IMR-90 (cell line): ENCODE measurements around the gene PIAS3. TPM values are rescaled to one million over a fixed set of nuclear protein-coding genes. Genes with fewer than 3 reads are reported as not detected.

Experiments used
- ATAC-seq: fragments of 200-7000 bp; cut with Tn5 transposase; 2 replicates; pipeline ENCODE4 v1.9.1; 2020; ENCODE audit warnings: low read depth, mild to moderate bottlenecking, moderate library complexity
- BruUV-seq: library from RNA; stranded (reverse); fragments of 400-500 nt; replicated peaks from 2 replicates; lab custom pipeline; 2021; lab: Mats Ljungman, UMichigan
- CTCF ChIA-PET: fragments of 300-600 bp; formaldehyde crosslinking; extraction: SDS; loops from one replicate; lab custom pipeline; 2021; ENCODE audit warnings: antibody characterized with exemption; lab: Yijun Ruan, JAX
- POLR2A ChIA-PET: fragments of 300-600 bp; sonication (Branson Sonifier 250); formaldehyde crosslinking; loops from one replicate; lab custom pipeline; 2022; ENCODE audit warnings: antibody characterized with exemption; ENCODE audit not compliant: unreplicated experiment; lab: Charles Lee
- DNase-seq: peaks from one replicate; pipeline ENCODE4 v3.0.0; 2013
- H2AFZ ChIP-seq: replicated peaks from 2 replicates; pipeline ENCODE3; 2013; ENCODE audit warnings: low read length, mild to moderate bottlenecking; ENCODE audit not compliant: poor library complexity
- H2AK5ac ChIP-seq: 2 replicates; pipeline ENCODE4 v1.6.1; 2013; ENCODE audit warnings: low read depth, low read length, inconsistent platforms
- H2AK9ac ChIP-seq: replicated peaks from 2 replicates; pipeline ENCODE3; 2013; ENCODE audit warnings: mild to moderate bottlenecking, low read depth, low read length, moderate library complexity; ENCODE audit not compliant: poor library complexity
- H2BK120ac ChIP-seq: 2 replicates; pipeline ENCODE4 v1.6.1; 2013; ENCODE audit warnings: low read depth, low read length, inconsistent platforms
- H2BK15ac ChIP-seq: 3 replicates; pipeline ENCODE4 v1.6.1; 2013; ENCODE audit warnings: low read depth, low read length, inconsistent platforms
- H2BK20ac ChIP-seq: 2 replicates; pipeline ENCODE4 v1.6.1; 2013; ENCODE audit warnings: low read depth, mild to moderate bottlenecking, inconsistent platforms, low read length, moderate library complexity
- H2BK5ac ChIP-seq: 2 replicates; pipeline ENCODE4 v1.6.1; 2013; ENCODE audit warnings: mild to moderate bottlenecking, low read depth, low read length, inconsistent platforms; ENCODE audit not compliant: poor library complexity, severe bottlenecking
- H3K14ac ChIP-seq: replicated peaks from 2 replicates; pipeline ENCODE4 v1.6.1; 2013; ENCODE audit warnings: low read depth, low read length, inconsistent platforms
- H3K18ac ChIP-seq: 2 replicates; pipeline ENCODE4 v1.6.1; 2013; ENCODE audit warnings: low read depth, low read length, control low read depth
- H3K23ac ChIP-seq: 2 replicates; pipeline ENCODE4 v1.6.1; 2013; ENCODE audit warnings: low read depth, low read length, inconsistent platforms
- H3K27ac ChIP-seq: 2 replicates; pipeline ENCODE4 v1.5.1; 2013; ENCODE audit warnings: mild to moderate bottlenecking, control low read depth, low read length; ENCODE audit not compliant: insufficient read depth
- H3K27me3 ChIP-seq: 2 replicates; pipeline ENCODE4 v1.6.1; 2013; ENCODE audit warnings: low read length; ENCODE audit not compliant: control insufficient read depth, insufficient read depth
- H3K36me3 ChIP-seq: 2 replicates; pipeline ENCODE4 v1.6.1; 2013; ENCODE audit warnings: low read length, mixed read lengths; ENCODE audit not compliant: control insufficient read depth, insufficient read depth
- H3K4ac ChIP-seq: 2 replicates; pipeline ENCODE4 v1.6.1; 2013; ENCODE audit warnings: low read depth, low read length, inconsistent platforms
- H3K4me1 ChIP-seq: 2 replicates; pipeline ENCODE4 v1.6.1; 2013; ENCODE audit warnings: low read length, mixed read lengths; ENCODE audit not compliant: control insufficient read depth, insufficient read depth
- H3K4me2 ChIP-seq: 2 replicates; pipeline ENCODE4 v1.6.1; 2013; ENCODE audit warnings: low read depth, mild to moderate bottlenecking, control low read depth, low read length, moderate library complexity
- H3K4me3 ChIP-seq: 2 replicates; pipeline ENCODE4 v1.5.1; 2013; ENCODE audit warnings: low read depth, mild to moderate bottlenecking, control low read depth, low read length, moderate library complexity; ENCODE audit not compliant: insufficient read depth
- H3K56ac ChIP-seq: 2 replicates; pipeline ENCODE4 v1.6.1; 2013; ENCODE audit warnings: low read length, inconsistent platforms; ENCODE audit not compliant: insufficient read depth; ENCODE audit errors: extremely low read depth
- H3K79me1 ChIP-seq, 2 experiments: 2 replicates each; pipeline ENCODE4 v1.6.1; 2013; ENCODE audit warnings: low read length in 2 of 2, inconsistent platforms in 1 of 2, low read depth in 1 of 2
- H3K9ac ChIP-seq: 2 replicates; pipeline ENCODE4 v1.6.1; 2013; ENCODE audit warnings: low read depth, low read length, control low read depth
- H3K9me1 ChIP-seq: 2 replicates; pipeline ENCODE4 v1.6.1; 2013; ENCODE audit warnings: low read length, inconsistent platforms; ENCODE audit not compliant: insufficient read depth
- H3K9me3 ChIP-seq: 2 replicates; pipeline ENCODE4 v1.6.1; 2013; ENCODE audit warnings: low read length; ENCODE audit not compliant: control insufficient read depth, insufficient read depth
- H4K20me1 ChIP-seq: 2 replicates; pipeline ENCODE4 v1.6.1; 2013; ENCODE audit warnings: low read length, inconsistent platforms; ENCODE audit not compliant: insufficient read depth
- H4K5ac ChIP-seq: 2 replicates; pipeline ENCODE4 v1.6.1; 2013; ENCODE audit warnings: mild to moderate bottlenecking, low read depth, low read length, control low read depth
- H4K8ac ChIP-seq, 2 experiments: 2 replicates each; pipeline ENCODE4 v1.6.1; 2013; ENCODE audit warnings: low read depth in 2 of 2, low read length in 2 of 2, control low read depth in 1 of 2, inconsistent platforms in 1 of 2
- H4K91ac ChIP-seq: 2 replicates; pipeline ENCODE4 v1.6.1; 2013; ENCODE audit warnings: low read depth, low read length, inconsistent platforms; ENCODE audit not compliant: insufficient read depth
- BHLHE40 ChIP-seq: fragments of 150-350 bp; IDR thresholded peaks from 2 replicates; pipeline ENCODE4 v1.6.1; 2016; ENCODE audit warnings: mild to moderate bottlenecking, low read depth, low read length
- CHD1 ChIP-seq: IDR thresholded peaks from 2 replicates; pipeline ENCODE4 v1.6.1; 2012; ENCODE audit warnings: low read depth, low read length, improper control_type of control experiment
- NFE2L2 ChIP-seq: fragments of 150-350 bp; IDR thresholded peaks from 2 replicates; pipeline ENCODE4 v1.6.1; 2016; ENCODE audit warnings: low read depth, mild to moderate bottlenecking, low read length
- POLR2A ChIP-seq: IDR thresholded peaks from 2 replicates; pipeline ENCODE4 v1.6.1; 2012; ENCODE audit warnings: mild to moderate bottlenecking, low read depth, low read length
- RAD21 ChIP-seq: IDR thresholded peaks from 2 replicates; pipeline ENCODE4 v1.6.1; 2012; ENCODE audit warnings: low read length, improper control_type of control experiment
- dilution Hi-C: fragments of 300-500 bp; cut with HindIII; formaldehyde crosslinking; loops from one replicate; pipeline ENCODE4 v1.14.3; 2018; ENCODE audit warnings: low sequenced_read_pairs; ENCODE audit not compliant: unreplicated experiment
- in situ Hi-C: fragments of 300-500 bp; cut with MboI; formaldehyde crosslinking; loops from 3 replicates; pipeline ENCODE4 v1.14.3; 2019; ENCODE audit warnings: low sequenced_read_pairs, inconsistent platforms, mixed read lengths
- intact Hi-C: fragments of 100-400 bp; cut with micrococcal nuclease; formaldehyde crosslinking; loops from 2 replicates; pipeline ENCODE4 v1.10.0; 2022
- polyA plus RNA-seq, 3 experiments: library from polyadenylated mRNA; depleted of rRNA; stranded (reverse); fragments of >200 nt; gene quantifications; 2 replicates each; pipeline ENCODE4 v1.2.3, GENCODE V29; 2012; ENCODE audit warnings: low replicate concordance in 1 of 3
- total RNA-seq: library from RNA; depleted of rRNA; stranded (reverse); fragments of >200 nt; gene quantifications from 2 replicates; pipeline ENCODE4 v1.2.3, GENCODE V29; 2012
- TF ChIP-seq, protein P1 (sequence below): fragments of 150-350 bp; IDR thresholded peaks from 2 replicates; pipeline ENCODE4 v1.6.1; 2017; ENCODE audit warnings: mild to moderate bottlenecking, antibody characterized with exemption, low read length, low read depth

Gene PIAS3
- total and polyA plus RNA-seq, 2 of the 4 experiments (the other 2 are of a cell fraction), result 11.1 to 53.7 TPM

DNA sequence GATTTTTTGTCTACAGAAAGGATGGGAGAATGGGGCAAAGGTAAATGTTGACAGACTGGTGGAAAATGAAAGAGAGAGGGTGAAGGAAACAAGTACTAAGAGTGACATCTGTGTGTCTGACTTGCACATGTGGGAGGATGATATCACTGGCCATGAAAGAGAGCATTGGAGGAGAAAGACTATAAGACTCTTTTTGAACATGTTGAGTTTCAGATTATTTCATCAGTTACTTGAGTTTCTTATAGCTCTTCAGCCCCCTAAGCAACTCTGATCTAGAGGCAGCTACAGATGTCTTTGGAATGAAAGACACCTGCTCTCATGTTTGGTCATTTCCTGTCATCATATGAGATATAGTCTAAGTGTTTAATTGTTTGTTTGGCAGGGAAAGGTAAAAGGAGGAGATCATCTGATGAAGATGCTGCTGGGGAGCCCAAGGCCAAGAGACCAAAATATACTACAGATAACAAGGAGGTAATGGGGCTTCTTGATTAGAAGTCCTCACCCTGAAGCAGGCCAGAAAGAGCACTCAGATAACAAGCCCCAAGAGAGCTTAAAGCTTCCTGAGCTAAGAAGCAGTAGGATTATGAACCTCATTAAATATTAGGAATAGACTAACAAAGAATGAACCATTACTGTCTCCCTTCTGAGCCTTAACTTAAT is 30.4 kb downstream of the PIAS3 start:
- no peak for TF ChIP-seq POLR2A
- no peak for TF ChIP-seq CHD1
- TF ChIP-seq, protein P1, sequence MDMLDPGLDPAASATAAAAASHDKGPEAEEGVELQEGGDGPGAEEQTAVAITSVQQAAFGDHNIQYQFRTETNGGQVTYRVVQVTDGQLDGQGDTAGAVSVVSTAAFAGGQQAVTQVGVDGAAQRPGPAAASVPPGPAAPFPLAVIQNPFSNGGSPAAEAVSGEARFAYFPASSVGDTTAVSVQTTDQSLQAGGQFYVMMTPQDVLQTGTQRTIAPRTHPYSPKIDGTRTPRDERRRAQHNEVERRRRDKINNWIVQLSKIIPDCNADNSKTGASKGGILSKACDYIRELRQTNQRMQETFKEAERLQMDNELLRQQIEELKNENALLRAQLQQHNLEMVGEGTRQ, result no peak
- TF ChIP-seq NFE2L2, result no peak
- no peak for TF ChIP-seq RAD21
- no peak for TF ChIP-seq BHLHE40
- H2AK9ac ChIP-seq, result no peak overlapping the region
- H3K14ac ChIP-seq, result no peak overlapping the region
- H2BK5ac ChIP-seq, result no peak overlapping the region
- ChIA-PET CTCF (no interaction called here), POLR2A (no interaction called here)
- no peaks in the 10 kb centered on the region for H4K20me1 ChIP-seq
- in situ Hi-C loops, result no loop called here
- no peak overlapping the region for H2BK120ac ChIP-seq
- intact Hi-C loops, result loop anchor here (10.0 kb wide), 1 partner anchor 104 kb away; no protein-coding TSS in a partner anchor
- DNase-seq (no peak), ATAC-seq (no peak)
- no peak overlapping the region for H3K18ac ChIP-seq
- no peak overlapping the region for H3K56ac ChIP-seq
- H2AK5ac ChIP-seq, result no peak overlapping the region
- 0 out of 2 replicates have a peak, but pooled peaks cover 2% of the 10 kb centered on the region for H3K4me1 ChIP-seq
- no peak overlapping the region for H3K9ac ChIP-seq
- no peak overlapping the region for H4K5ac ChIP-seq
- no peak overlapping the region for H3K27ac ChIP-seq
- H3K4me3 ChIP-seq, result no peak overlapping the region
- H3K4me2 ChIP-seq, result no peak overlapping the region
- H3K27me3 ChIP-seq, result no peaks in the 10 kb centered on the region
- no peak overlapping the region for H2AFZ ChIP-seq
- peaks cover 28 to 63% of the 10 kb centered on the region in 2 experiments for H3K79me1 ChIP-seq
- no peak overlapping the region for H2BK15ac ChIP-seq
- H4K91ac ChIP-seq, result no peak overlapping the region
- no peak overlapping the region for H2BK20ac ChIP-seq
- H3K4ac ChIP-seq, result no peak overlapping the region
- H3K9me1 ChIP-seq, result peaks cover 6% of the 10 kb centered on the region
- dilution Hi-C loops, result no loop called here
- no peak overlapping the region for H4K8ac ChIP-seq
- no peak overlapping the region for H3K23ac ChIP-seq
- BruUV-seq, result no TSS peak
- H3K9me3 ChIP-seq, result no peaks in the 10 kb centered on the region
- peaks cover 40% of the 10 kb centered on the region for H3K36me3 ChIP-seq
